H1 (cell line): ENCODE results near the gene TVP23A. TPM values are rescaled to one million over a fixed set of nuclear protein-coding genes. Genes with fewer than 3 reads are reported as not detected.

Source experiments
- CTCF ChIA-PET: fragments of 300-600 bp; sonication (Branson Sonifier 250); formaldehyde crosslinking; loops from one replicate; lab custom pipeline; 2021; ENCODE audit not compliant: partially characterized antibody; lab: Charles Lee
- POLR2A ChIA-PET: fragments of 300-600 bp; sonication (Branson Sonifier 250); formaldehyde crosslinking; loops from one replicate; lab custom pipeline; 2021; ENCODE audit warnings: inconsistent platforms; ENCODE audit not compliant: partially characterized antibody; lab: Charles Lee
- DNase-seq, 2 experiments: peaks; one replicate each; pipeline versions ENCODE4 v3.0.0 to v3.0.0-alpha.2; 2010 to 2022; ENCODE audit warnings: low spot score in 2 of 2, low read depth in 1 of 2, mixed read lengths in 1 of 2
- FAIRE-seq: peaks from 2 replicates; lab custom pipeline; 2011; peaks lifted over from hg19 to GRCh38; lab: Jason Lieb, UNC
- H2AFZ ChIP-seq: 2 replicates; pipeline ENCODE4 v1.8.1; 2012; ENCODE audit warnings: low read length, inconsistent platforms
- H2AK5ac ChIP-seq: 2 replicates; pipeline ENCODE4 v1.6.1; 2013; ENCODE audit warnings: low read depth, low read length
- H2BK120ac ChIP-seq: replicated peaks from 2 replicates; pipeline ENCODE3; 2013; ENCODE audit warnings: low read depth, low read length, inconsistent platforms
- H2BK12ac ChIP-seq: 2 replicates; pipeline ENCODE4 v1.6.1; 2013; ENCODE audit warnings: low read depth, low read length
- H2BK15ac ChIP-seq: 2 replicates; pipeline ENCODE4 v1.6.1; 2013; ENCODE audit warnings: low read length
- H2BK20ac ChIP-seq: 2 replicates; pipeline ENCODE4 v1.6.1; 2013; ENCODE audit warnings: low read length
- H2BK5ac ChIP-seq: 2 replicates; pipeline ENCODE4 v1.6.1; 2013; ENCODE audit warnings: low read depth, low read length
- H3K14ac ChIP-seq: 2 replicates; pipeline ENCODE4 v1.6.1; 2013; ENCODE audit warnings: inconsistent platforms; ENCODE audit not compliant: insufficient read length
- H3K18ac ChIP-seq: 2 replicates; pipeline ENCODE4 v1.6.1; 2013; ENCODE audit warnings: low read length; ENCODE audit errors: extremely low read depth
- H3K23ac ChIP-seq: 2 replicates; pipeline ENCODE4 v1.6.1; 2013; ENCODE audit warnings: inconsistent platforms; ENCODE audit not compliant: insufficient read length
- H3K23me2 ChIP-seq: 2 replicates; pipeline ENCODE4 v1.6.1; 2013; ENCODE audit warnings: low read depth, low read length
- H3K27ac ChIP-seq: 2 replicates; pipeline ENCODE4 v1.6.1; 2011; ENCODE audit warnings: low read depth, low read length, inconsistent platforms
- H3K27me3 ChIP-seq, 4 experiments: replicated peaks in 1 of 4; 1 replicate in 1 of 4; 2 replicates in 3 of 4; pipeline versions ENCODE4 v1.6.1 to v1.8.1; 2011 to 2013; ENCODE audit warnings: low read length in 3 of 4, mild to moderate bottlenecking in 3 of 4, inconsistent platforms in 2 of 4, mixed read lengths in 2 of 4, moderate library complexity in 1 of 4; ENCODE audit not compliant: control insufficient read depth in 3 of 4, insufficient read depth in 3 of 4; ENCODE audit errors: extremely low read depth in 1 of 4
- H3K36me3 ChIP-seq, 4 experiments: 2 replicates each; pipeline versions ENCODE4 v1.6.1 to v1.8.1; 2011 to 2013; ENCODE audit warnings: mild to moderate bottlenecking in 4 of 4, low read length in 3 of 4, moderate library complexity in 2 of 4, control low read depth in 1 of 4, inconsistent platforms in 1 of 4; ENCODE audit not compliant: insufficient read depth in 4 of 4, control insufficient read depth in 2 of 4
- H3K4ac ChIP-seq: replicated peaks from 2 replicates; pipeline ENCODE3; 2013; ENCODE audit warnings: low read length, low read depth, mixed read lengths, inconsistent platforms; ENCODE audit not compliant: insufficient read length
- H3K4me1 ChIP-seq, 4 experiments: replicated peaks in 1 of 4; 1 replicate in 1 of 4; 2 replicates in 3 of 4; pipeline versions ENCODE4 v1.6.1 to v1.8.1; 2011 to 2013; ENCODE audit warnings: low read length in 3 of 4, inconsistent platforms in 2 of 4, mixed read lengths in 1 of 4; ENCODE audit not compliant: insufficient read depth in 4 of 4, control insufficient read depth in 3 of 4
- H3K4me2 ChIP-seq, 2 experiments: 2 replicates each; pipeline versions ENCODE4 v1.6.1 to v1.8.1; 2011 to 2013; ENCODE audit warnings: low read depth in 2 of 2, low read length in 2 of 2, control low read depth in 1 of 2, inconsistent platforms in 1 of 2, mild to moderate bottlenecking in 1 of 2; ENCODE audit not compliant: insufficient read depth in 1 of 2
- H3K4me3 ChIP-seq, 4 experiments: fragments of 200-600, 300-600 bp in 1 of 4; sonication (generic), shearing (Covaris generic), sonication (Bioruptor Twin) in 1 of 4; 2 replicates each; pipeline versions ENCODE4 v1.5.1 to v1.8.1; 2011 to 2016; ENCODE audit warnings: low read length in 4 of 4, low read depth in 3 of 4, control low read depth in 2 of 4, inconsistent platforms in 2 of 4, mild to moderate bottlenecking in 2 of 4, mixed read lengths in 1 of 4, moderate library complexity in 1 of 4; ENCODE audit not compliant: insufficient read depth in 2 of 4; ENCODE audit errors: extremely low read depth in 1 of 4
- H3K56ac ChIP-seq: replicated peaks from 2 replicates; pipeline ENCODE3; 2013; ENCODE audit warnings: low read depth, mild to moderate bottlenecking, mixed read lengths, low read length, inconsistent platforms; ENCODE audit not compliant: insufficient read length
- H3K79me1 ChIP-seq: 2 replicates; pipeline ENCODE4 v1.6.1; 2013; ENCODE audit warnings: low read depth, low read length, control low read depth
- H3K79me2 ChIP-seq, 2 experiments: 2 replicates each; pipeline versions ENCODE4 v1.6.1 to v1.8.1; 2012 to 2013; ENCODE audit warnings: low read length in 2 of 2, mild to moderate bottlenecking in 2 of 2, inconsistent platforms in 1 of 2; ENCODE audit not compliant: insufficient read depth in 2 of 2, control insufficient read depth in 1 of 2
- H3K9ac ChIP-seq, 4 experiments: replicated peaks in 1 of 4; 1 replicate in 1 of 4; 2 replicates in 3 of 4; pipeline versions ENCODE4 v1.6.1 to v1.8.1; 2011 to 2013; ENCODE audit warnings: low read depth in 3 of 4, low read length in 3 of 4, control low read depth in 2 of 4, mild to moderate bottlenecking in 2 of 4, moderate library complexity in 2 of 4, inconsistent platforms in 1 of 4; ENCODE audit errors: extremely low read depth in 1 of 4
- H3K9me3 ChIP-seq, 2 experiments: 2 replicates each; pipeline versions ENCODE4 v1.6.1 to v1.8.1; 2012 to 2013; ENCODE audit warnings: mild to moderate bottlenecking in 2 of 2, moderate library complexity in 2 of 2, control low read depth in 1 of 2, inconsistent platforms in 1 of 2, low read depth in 1 of 2, low read length in 1 of 2, mixed read lengths in 1 of 2; ENCODE audit not compliant: insufficient read depth in 2 of 2
- H4K20me1 ChIP-seq, 2 experiments: replicated peaks in 1 of 2; 2 replicates each; pipeline versions ENCODE3 to v1.8.1; 2011 to 2013; ENCODE audit warnings: inconsistent platforms in 2 of 2, low read length in 2 of 2, mild to moderate bottlenecking in 1 of 2; ENCODE audit not compliant: insufficient read depth in 2 of 2, control insufficient read depth in 1 of 2
- H4K5ac ChIP-seq: 2 replicates; pipeline ENCODE4 v1.6.1; 2013; ENCODE audit warnings: low read length, low read depth, mixed read lengths, inconsistent platforms; ENCODE audit not compliant: insufficient read length
- H4K8ac ChIP-seq: 2 replicates; pipeline ENCODE4 v1.8.0; 2013; ENCODE audit warnings: mild to moderate bottlenecking, moderate library complexity, low read length, inconsistent platforms; ENCODE audit not compliant: insufficient read depth; ENCODE audit errors: extremely low read depth
- H4K91ac ChIP-seq: replicated peaks from 2 replicates; pipeline ENCODE3; 2013; ENCODE audit warnings: low read length, mixed read lengths, inconsistent platforms; ENCODE audit not compliant: insufficient read length
- ASH2L ChIP-seq: fragments of 200-600, 300-600 bp; sonication (generic); IDR thresholded peaks from one replicate; pipeline ENCODE4 v1.7.1; 2017; ENCODE audit warnings: low read length
- BACH1 ChIP-seq: IDR thresholded peaks from 2 replicates; pipeline ENCODE4 v1.6.1; 2012; ENCODE audit warnings: low read length, improper control_type of control experiment
- CREB1 ChIP-seq: IDR thresholded peaks from 2 replicates; pipeline ENCODE4 v1.6.1; 2012; ENCODE audit warnings: inconsistent platforms
- E2F6 ChIP-seq: IDR thresholded peaks from 2 replicates; pipeline ENCODE4 v1.6.1; 2012; ENCODE audit warnings: inconsistent platforms
- FOSL1 ChIP-seq: IDR thresholded peaks from 2 replicates; pipeline ENCODE4 v1.6.1; 2011; ENCODE audit warnings: mild to moderate bottlenecking, low read depth, low read length, moderate library complexity; ENCODE audit not compliant: insufficient read depth
- HDAC2 ChIP-seq, 2 experiments: fragments of 300-600 bp in 1 of 2; sonication (generic) in 1 of 2; IDR thresholded peaks; 2 replicates each; pipeline ENCODE4 v1.6.1; 2011 to 2012; ENCODE audit warnings: low read depth in 2 of 2, low read length in 2 of 2, mild to moderate bottlenecking in 2 of 2, moderate library complexity in 2 of 2, borderline replicate concordance in 1 of 2, inconsistent platforms in 1 of 2
- KDM1A ChIP-seq: fragments of 200-600, 300-600 bp; sonication (generic); IDR thresholded peaks from 2 replicates; pipeline ENCODE4 v1.7.1; 2016; ENCODE audit warnings: mild to moderate bottlenecking, low read length, borderline replicate concordance
- MAFK ChIP-seq: IDR thresholded peaks from 2 replicates; pipeline ENCODE4 v1.6.1; 2012; ENCODE audit warnings: low read depth, mild to moderate bottlenecking, improper control_type of control experiment, low read length
- NRF1 ChIP-seq: IDR thresholded peaks from 2 replicates; pipeline ENCODE4 v1.6.1; 2011; ENCODE audit warnings: mild to moderate bottlenecking, low read depth, low read length, improper control_type of control experiment
- POLR2A ChIP-seq, 2 experiments: IDR thresholded peaks; 1 replicate in 1 of 2; 2 replicates in 1 of 2; pipeline ENCODE4 v1.6.1; 2011; ENCODE audit warnings: low read depth in 2 of 2, low read length in 2 of 2, mild to moderate bottlenecking in 2 of 2; ENCODE audit errors: control extremely low read depth in 1 of 2
- RXRA ChIP-seq: IDR thresholded peaks from 2 replicates; pipeline ENCODE4 v1.6.1; 2011; ENCODE audit warnings: low read depth, mild to moderate bottlenecking, low read length, moderate library complexity; ENCODE audit not compliant: insufficient read depth
- SP1 ChIP-seq: IDR thresholded peaks from 2 replicates; pipeline ENCODE4 v1.6.1; 2011; ENCODE audit warnings: low read depth, low read length
- SRF ChIP-seq: IDR thresholded peaks from 2 replicates; pipeline ENCODE4 v1.6.1; 2011; ENCODE audit warnings: mild to moderate bottlenecking, low read depth, low read length, moderate library complexity
- TAF1 ChIP-seq: IDR thresholded peaks from 2 replicates; pipeline ENCODE4 v1.6.1; 2011; ENCODE audit warnings: mild to moderate bottlenecking, low read depth, low read length
- ZNF274 ChIP-seq: IDR thresholded peaks from 2 replicates; pipeline ENCODE4 v1.7.0; 2012; ENCODE audit warnings: low read length, borderline replicate concordance; ENCODE audit errors: extremely low read depth
- WGBS, 2 experiments: shearing (Covaris generic) in 1 of 2; methylation state at CpG; one replicate each; pipeline versions ENCODE4 v1.1.6 to v1.1.7; 2013 to 2015; ENCODE audit warnings: low lambda C conversion rate in 2 of 2, mixed read lengths in 2 of 2, inconsistent platforms in 1 of 2, low coverage in 1 of 2, missing lambda C conversion rate in 1 of 2; ENCODE audit not compliant: insufficient replicate concordance in 2 of 2, insufficient coverage in 1 of 2, insufficient read length in 1 of 2; ENCODE audit errors: extremely low coverage in 1 of 2, missing lambda C conversion rate in 1 of 2; 5-methylcytosine and 5-hydroxymethylcytosine counted together
- polyA plus RNA-seq, 7 experiments: library from polyadenylated mRNA; depleted of rRNA in 3 of 7; stranded (reverse) in 5 of 7; unstranded in 2 of 7; fragments of >200 nt in 5 of 7; fragments of 200-250 nt in 2 of 7; gene quantifications; 1 replicate in 5 of 7; 2 replicates in 1 of 7; 4 replicates in 1 of 7; pipeline versions ENCODE4 v1.2.1 to v1.2.3, GENCODE V29; 2011 to 2013; ENCODE audit warnings: missing spikeins in 2 of 7, mixed read lengths in 2 of 7
- total RNA-seq: library from RNA; stranded (reverse); fragmentation: NEBNext Ultra II Directional; extraction: Animal tissue kit (Norgen Biotek cat#: 25700); gene quantifications from 2 replicates; pipeline ENCODE4 v1.2.1, GENCODE V29; 2021

The TVP23A gene
- total and polyA plus RNA-seq, 2 of the 8 experiments (the other 6 are each of a cell fraction or from before 2014, with no cell fraction given) = 2.2 to 3.1 TPM

- 93% methylated on average over 5 of the region's 5 CpGs; no CpG with 5 or more reads in 1 of the 2 experiments for WGBS, 2 experiments
- no peak for FAIRE-seq
- TF ChIP-seq SRF (no peak), MAFK (no peak), POLR2A (IDR thresholded peaks at IDR 0.05; ENCODE audit: control extremely low read depth in 1 of 2, low read depth in 2 of 2, low read length in 2 of 2) (no peak), BACH1 (no peak), FOSL1 (no peak), KDM1A (no peak), RXRA (no peak), ASH2L (no peak), E2F6 (no peak), SP1 (no peak), ZNF274 (no peak), CREB1 (no peak), TAF1 (no peak), HDAC2 (IDR thresholded peaks at IDR 0.05; ENCODE audit: borderline replicate concordance in 1 of 2, low read depth in 2 of 2, low read length in 2 of 2) (no peak), NRF1 (no peak)
Observed at GRCh38 chr16:10833271-10833670, 14.7 kb upstream of the TVP23A start.

More at GRCh38 chr16:10833271-10833670, 14.7 kb upstream of the TVP23A start:
- Histone ChIP-seq H3K18ac (no peak overlapping the region), H3K4me2 (no peak overlapping the region), H3K27me3 (peaks cover 0 to 3% (median 0%) of the 10 kb centered on the region in 4 experiments; a peak in 1 of 7 replicates), H4K5ac (no peak overlapping the region), H2BK20ac (no peak overlapping the region), H3K4me1 (peaks cover 0 to 3% (median 0%) of the 10 kb centered on the region in 4 experiments; a peak in 1 of 7 replicates), H3K27ac (no peak overlapping the region), H2BK12ac (no peak overlapping the region), H3K14ac (no peak overlapping the region), H3K9me3 (no peaks in the 10 kb centered on the region), H3K23ac (no peak overlapping the region), H3K79me2 (no peaks in the 10 kb centered on the region), H4K91ac (no peak overlapping the region), H3K4ac (no peak overlapping the region), H4K20me1 (no peaks in the 10 kb centered on the region), H3K36me3 (no peaks in the 10 kb centered on the region), H3K56ac (no peak overlapping the region), H2BK120ac (no peak overlapping the region), H2BK15ac (no peak overlapping the region), H2AK5ac (no peak overlapping the region), H2BK5ac (no peak overlapping the region), H2AFZ (no peak overlapping the region), H4K8ac (no peak overlapping the region), H3K4me3 (no peak overlapping the region), H3K9ac (no peak overlapping the region), H3K79me1 (no peaks in the 10 kb centered on the region), H3K23me2 (no peaks in the 10 kb centered on the region)
- DNase-seq = no peak
- ChIA-PET POLR2A (no interaction called here), CTCF (interaction anchor here (0.7 to 2.4 kb wide), 4 partner anchors 22 to 1503 kb away, joined by 3 to 6 read pairs (median 4); no protein-coding TSS in a partner anchor)
